SK-N-MC (cell line): ENCODE measurements around the gene ANAPC13.

Source experiments
- EZH2 ChIP-seq: fragments of 200-600 bp; sonication (generic); IDR thresholded peaks from one replicate; pipeline ENCODE4 v1.6.1; 2017; ENCODE audit warnings: antibody characterized with exemption
- POLR2AphosphoS5 ChIP-seq: IDR thresholded peaks from 2 replicates; pipeline ENCODE4 v1.6.1; 2012; ENCODE audit warnings: mild to moderate bottlenecking, low read depth, low read length, borderline replicate concordance

- no peak for TF ChIP-seq POLR2AphosphoS5
- no peak for TF ChIP-seq EZH2
Measured at GRCh38 chr3:134495980-134496379, 10.2 kb upstream of the ANAPC13 start.
